Measurements from ENCODE around the gene NT5E. TPM values are rescaled to one million over a fixed set of nuclear protein-coding genes. Genes with fewer than 3 reads are reported as not detected.

The NT5E gene
- total and polyA plus RNA-seq, 2 experiments from 2014 or later = 0.18 to 1.5 TPM

DNA sequence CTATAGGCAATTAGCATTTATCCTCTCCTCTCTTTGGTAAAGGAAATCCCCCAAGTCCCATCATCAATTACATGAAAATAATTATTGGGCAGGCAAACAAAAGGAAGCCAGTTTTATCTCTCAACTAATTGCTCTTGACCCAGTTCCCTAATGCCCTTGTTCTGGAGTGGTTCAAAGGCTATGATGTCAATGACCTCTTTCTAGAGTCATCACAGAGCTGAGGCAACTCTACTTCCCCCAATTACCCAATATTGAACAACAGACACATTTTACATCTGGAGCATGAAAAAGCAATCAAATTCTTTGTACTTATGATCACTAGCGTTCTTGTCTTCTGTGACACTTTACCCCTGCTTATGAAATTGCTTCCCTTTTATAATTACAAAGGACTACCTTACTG lies 43.5 kb downstream of the NT5E start (continued):
- no peak for TF ChIP-seq ZNF462 (CRISPR knock-in tag; IDR thresholded peaks at IDR 0.05)
- TF ChIP-seq POLR2AphosphoS5 (IDR thresholded peaks at IDR 0.05; ENCODE audit: low read depth) = no peak

DNA sequence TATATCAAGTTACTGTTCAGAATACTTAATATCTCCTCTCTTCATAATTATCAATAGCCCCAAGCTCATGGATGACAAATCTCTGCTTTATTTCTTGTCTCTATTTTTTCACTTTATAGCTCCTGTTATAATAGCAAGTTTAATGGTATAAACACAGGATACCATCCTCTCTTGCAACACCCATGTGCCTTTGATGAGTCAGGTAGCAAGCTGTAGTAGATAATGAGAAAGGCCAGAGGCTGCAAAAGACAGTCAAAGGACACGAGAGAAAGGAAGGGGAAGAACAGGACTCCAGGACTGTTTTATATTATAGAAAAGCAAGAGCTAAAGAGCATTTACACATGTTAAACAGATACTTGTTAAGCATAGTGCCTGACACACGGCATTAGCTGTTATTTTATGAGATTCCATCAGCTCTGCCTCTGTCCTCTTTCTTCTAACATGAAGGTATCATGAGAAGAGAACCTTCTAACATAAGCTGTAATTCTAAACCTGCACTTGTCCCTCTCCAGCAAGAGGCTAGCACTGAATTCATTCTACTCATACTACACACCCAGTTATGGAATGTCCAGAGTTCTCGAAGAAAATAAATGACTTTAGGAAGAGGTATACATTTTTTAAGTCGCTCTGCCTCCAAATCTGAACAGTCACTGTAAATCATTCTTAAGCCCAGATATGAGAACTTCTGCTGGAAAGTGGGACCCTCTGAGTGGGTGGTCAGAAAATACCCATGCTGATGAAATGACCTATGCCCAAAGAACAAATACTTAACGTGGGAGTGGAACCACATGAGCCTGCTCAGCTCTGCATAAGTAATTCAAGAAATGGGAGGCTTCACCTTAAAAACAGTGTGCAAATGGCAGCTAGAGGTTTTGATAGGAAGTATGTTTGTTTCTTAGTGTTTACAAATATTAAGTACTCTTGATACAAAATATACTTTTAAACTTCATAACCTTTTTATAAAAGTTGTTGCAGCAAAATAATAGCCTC lies 45.0 kb downstream of the NT5E start:
- no peaks in the 10 kb centered on the region for H3K4me1 Mint-ChIP-seq
- H3K9me3 Mint-ChIP-seq = peaks cover 23% of the 10 kb centered on the region
- Histone ChIP-seq H3K27me3 (ENCODE audit: insufficient read depth) (no peaks in the 10 kb centered on the region), H3K36me3 (ENCODE audit: insufficient read depth) (no peaks in the 10 kb centered on the region), H3K4me2 (no peak overlapping the region), H3K79me2 (replicated peaks; ENCODE audit: insufficient read depth) (no peaks in the 10 kb centered on the region), H3K4me1 (ENCODE audit: insufficient read depth) (no peaks in the 10 kb centered on the region), H3K27ac (ENCODE audit: low read depth) (no peak overlapping the region), H4K20me1 (replicated peaks; ENCODE audit: insufficient read depth) (no peaks in the 10 kb centered on the region; the same call in 1 of the 2 replicates), H3F3A (replicated peaks; ENCODE audit: low read depth) (no peaks in the 10 kb centered on the region), H3K4me3 (no peak overlapping the region), H3K9me2 (ENCODE audit: insufficient read depth) (peaks cover 9% of the 10 kb centered on the region; the same call in 1 of the 2 replicates), H2AFZ (no peak overlapping the region)
- H3K27ac Mint-ChIP-seq = no peak overlapping the region
- ATAC-seq (no peak), DNase-seq (ENCODE audit: low spot score) (no peak)
- H3K36me3 Mint-ChIP-seq (ENCODE audit: low read depth) = peaks cover 18% of the 10 kb centered on the region
- H3K27me3 Mint-ChIP-seq (ENCODE audit: insufficient read depth, low read depth, poor library complexity) = peaks cover 9% of the 10 kb centered on the region
- no peak overlapping the region for H3K4me3 Mint-ChIP-seq
- TF ChIP-seq JUNB (IDR thresholded peaks at IDR 0.05; ENCODE audit: unreplicated experiment) (no peak), CREB1 (CRISPR knock-in tag; IDR thresholded peaks at IDR 0.05; ENCODE audit: low read depth) (no peak), EZH2 (IDR thresholded peaks at IDR 0.05; ENCODE audit: low read depth, unreplicated experiment) (no peak), ZNF331 (CRISPR knock-in tag; IDR thresholded peaks at IDR 0.05; ENCODE audit: low read depth) (no peak), REST (IDR thresholded peaks at IDR 0.05; ENCODE audit: unreplicated experiment) (no peak), ZNF114 (CRISPR knock-in tag; IDR thresholded peaks at IDR 0.05) (no peak), NANOG (IDR thresholded peaks at IDR 0.05; ENCODE audit: borderline replicate concordance) (no peak), EZH2phosphoT487 (IDR thresholded peaks at IDR 0.05; ENCODE audit: unreplicated experiment) (no peak), ETS1 (IDR thresholded peaks at IDR 0.05) (no peak)
